Stomach (tissue), 9 donors: ENCODE measurements around the gene OR5H14. TPM values are rescaled to one million over a fixed set of nuclear protein-coding genes. Genes with fewer than 3 reads are reported as not detected.
"Not testable (repeated sequence)": the region's sequence is repeated elsewhere in the genome, so short reads cannot be mapped to it uniquely, and the experiment has no call there.

Source experiments
- DNase-seq, 2 donors: peaks; one replicate each; pipeline versions ENCODE4 v3.0.0 to v3.0.0-alpha.2; 2013 to 2019
- H3K27ac ChIP-seq, 5 donors: fragments of 200-600 bp in 4 of 5; sonication (generic) in 4 of 5; one replicate each; pipeline ENCODE4 v1.5.1; 2013 to 2019; ENCODE audit warnings: mild to moderate bottlenecking in 1 of 5, moderate library complexity in 1 of 5
- H3K27me3 ChIP-seq, 3 donors: fragments of 200-600 bp; sonication (generic); one replicate each; pipeline ENCODE4 v1.5.1; 2017 to 2019; ENCODE audit warnings: mixed run types in 1 of 3
- H3K36me3 ChIP-seq, 4 donors: fragments of 200-600 bp; sonication (generic); 1 replicate in 3 of 4; 2 replicates in 1 of 4; pipeline ENCODE4 v1.5.1; 2016 to 2019
- H3K4me1 ChIP-seq, 4 donors: fragments of 200-600 bp; sonication (generic); one replicate each; pipeline ENCODE4 v1.5.1; 2016 to 2019
- H3K4me3 ChIP-seq, 4 donors: fragments of 200-600 bp; sonication (generic) in 3 of 4; one replicate each; pipeline ENCODE4 v1.5.1; 2016 to 2019; ENCODE audit warnings: mild to moderate bottlenecking in 1 of 4
- H3K9me3 ChIP-seq, 4 donors: fragments of 200-600 bp; sonication (generic); one replicate each; pipeline ENCODE4 v1.5.1; 2016 to 2019
- EP300 ChIP-seq: sonication (generic); formaldehyde crosslinking; IDR thresholded peaks from one replicate; pipeline ENCODE4 v1.6.1; 2017; ENCODE audit warnings: antibody characterized with exemption
- POLR2A ChIP-seq, 4 donors: fragments of 450-650 bp; IDR thresholded peaks; one replicate each; pipeline ENCODE4 v1.6.1; 2016; ENCODE audit warnings: antibody characterized with exemption in 4 of 4, control low read depth in 2 of 4, mild to moderate bottlenecking in 1 of 4, moderate library complexity in 1 of 4
- POLR2AphosphoS5 ChIP-seq, 3 donors: sonication (generic); formaldehyde crosslinking; IDR thresholded peaks; one replicate each; pipeline ENCODE4 v1.6.1; 2016; ENCODE audit warnings: antibody characterized with exemption in 3 of 3
- WGBS, 5 donors: extraction: QIAGEN DNeasy Blood & Tissue Kit in 3 of 5; methylation state at CpG; one replicate each; pipeline versions ENCODE4 v1.1.5 to v1.1.7; 2013 to 2018; 5-methylcytosine and 5-hydroxymethylcytosine counted together
- intact Hi-C: fragments of 100-400 bp; cut with DNase I; formaldehyde crosslinking; loops from one replicate; pipeline ENCODE4 v1.15.1; 2023; ENCODE audit warnings: low total_unique reads
- polyA plus RNA-seq, 3 donors: library from polyadenylated mRNA; stranded (reverse); fragments of 200-250 nt; gene quantifications; one replicate each; pipeline ENCODE4 v1.2.3, GENCODE V29; 2013
- total RNA-seq, 5 donors: library from RNA; depleted of rRNA; stranded (reverse); fragments of >200 nt; gene quantifications; one replicate each; pipeline versions ENCODE4 v1.1.0 to v1.2.3, GENCODE V29; 2014 to 2016
- TF ChIP-seq, protein P1 (sequence below), 7 experiments: fragments of 450-650 bp in 4 of 7; fragments of 200-600 bp in 3 of 7; sonication (generic) in 3 of 7; IDR thresholded peaks; one replicate each; pipeline ENCODE4 v1.5.1; 2016 to 2019; ENCODE audit warnings: antibody characterized with exemption in 7 of 7, control low read depth in 2 of 7, mild to moderate bottlenecking in 1 of 7
- donor health status: healthy with polysubstance abuse.
- donor health status: Bipolar disorder and iron deficiency.
- donor health status: healthy.

OR5H14 gene
- total and polyA plus RNA-seq, 8 donors, result not detected

DNA sequence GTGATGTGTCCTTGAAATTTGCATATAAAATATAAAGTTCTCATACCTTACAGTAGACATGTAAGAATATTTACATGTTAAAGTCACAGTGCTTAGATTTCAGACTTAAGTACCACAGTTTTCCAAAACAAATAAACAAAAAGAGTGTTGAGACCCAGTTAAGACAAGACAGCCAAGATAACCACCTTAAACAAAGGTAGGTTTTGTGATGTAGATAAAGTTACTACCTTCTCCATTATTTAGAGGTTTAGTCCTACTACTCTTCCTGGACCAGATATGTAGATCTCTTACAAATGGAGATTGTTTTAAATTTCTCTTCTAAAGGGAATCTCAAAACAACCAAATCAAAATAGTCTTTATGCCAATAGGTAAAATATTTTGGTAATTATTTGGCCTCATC lies 34.9 kb downstream of the OR5H14 start:
- Histone ChIP-seq H3K4me3 (no peak overlapping the region), H3K27me3 (no peaks in the 10 kb centered on the region), H3K9me3 (no peaks in the 10 kb centered on the region), H3K36me3 (no peaks in the 10 kb centered on the region), H3K4me1 (no peaks in the 10 kb centered on the region), H3K27ac (no peak overlapping the region)
- intact Hi-C loops, result no loop called here
- TF ChIP-seq POLR2A (IDR thresholded peaks at IDR 0.05) (no peak), POLR2AphosphoS5 (IDR thresholded peaks at IDR 0.05) (no peak), EP300 (no peak)
- TF ChIP-seq, protein P1, sequence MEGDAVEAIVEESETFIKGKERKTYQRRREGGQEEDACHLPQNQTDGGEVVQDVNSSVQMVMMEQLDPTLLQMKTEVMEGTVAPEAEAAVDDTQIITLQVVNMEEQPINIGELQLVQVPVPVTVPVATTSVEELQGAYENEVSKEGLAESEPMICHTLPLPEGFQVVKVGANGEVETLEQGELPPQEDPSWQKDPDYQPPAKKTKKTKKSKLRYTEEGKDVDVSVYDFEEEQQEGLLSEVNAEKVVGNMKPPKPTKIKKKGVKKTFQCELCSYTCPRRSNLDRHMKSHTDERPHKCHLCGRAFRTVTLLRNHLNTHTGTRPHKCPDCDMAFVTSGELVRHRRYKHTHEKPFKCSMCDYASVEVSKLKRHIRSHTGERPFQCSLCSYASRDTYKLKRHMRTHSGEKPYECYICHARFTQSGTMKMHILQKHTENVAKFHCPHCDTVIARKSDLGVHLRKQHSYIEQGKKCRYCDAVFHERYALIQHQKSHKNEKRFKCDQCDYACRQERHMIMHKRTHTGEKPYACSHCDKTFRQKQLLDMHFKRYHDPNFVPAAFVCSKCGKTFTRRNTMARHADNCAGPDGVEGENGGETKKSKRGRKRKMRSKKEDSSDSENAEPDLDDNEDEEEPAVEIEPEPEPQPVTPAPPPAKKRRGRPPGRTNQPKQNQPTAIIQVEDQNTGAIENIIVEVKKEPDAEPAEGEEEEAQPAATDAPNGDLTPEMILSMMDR (IDR thresholded peaks at IDR 0.05), result no peak
- no peak for DNase-seq

DNA sequence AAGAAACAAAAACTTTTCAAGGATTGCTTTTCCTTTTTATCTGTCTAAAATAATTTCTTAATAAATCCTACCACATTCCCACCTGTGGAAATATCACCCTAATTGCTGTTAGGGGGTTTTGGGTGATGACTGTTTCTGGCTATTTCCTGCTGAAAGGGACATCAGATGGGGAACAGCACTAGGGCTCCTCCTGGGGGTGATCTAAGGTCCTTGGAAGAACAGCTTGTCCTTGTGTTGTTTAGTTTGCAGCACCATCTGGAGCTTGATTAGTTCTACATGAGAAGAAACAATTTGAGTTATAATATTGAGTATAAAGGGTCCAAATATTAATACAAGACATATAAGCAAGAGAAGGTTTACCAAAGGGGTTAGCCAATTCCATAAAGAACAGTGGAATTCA lies 37.9 kb downstream of the OR5H14 start:
- Histone ChIP-seq H3K27ac (no peak overlapping the region), H3K4me1 (no peaks in the 10 kb centered on the region), H3K36me3 (no peaks in the 10 kb centered on the region), H3K4me3 (no peak overlapping the region), H3K9me3 (no peaks in the 10 kb centered on the region), H3K27me3 (no peaks in the 10 kb centered on the region)
- intact Hi-C loops, result no loop called here
- TF ChIP-seq POLR2AphosphoS5 (IDR thresholded peaks at IDR 0.05) (no peak), EP300 (no peak), POLR2A (IDR thresholded peaks at IDR 0.05) (no peak)
- TF ChIP-seq, protein P1 (IDR thresholded peaks at IDR 0.05), result no peak
- no peak for DNase-seq

DNA sequence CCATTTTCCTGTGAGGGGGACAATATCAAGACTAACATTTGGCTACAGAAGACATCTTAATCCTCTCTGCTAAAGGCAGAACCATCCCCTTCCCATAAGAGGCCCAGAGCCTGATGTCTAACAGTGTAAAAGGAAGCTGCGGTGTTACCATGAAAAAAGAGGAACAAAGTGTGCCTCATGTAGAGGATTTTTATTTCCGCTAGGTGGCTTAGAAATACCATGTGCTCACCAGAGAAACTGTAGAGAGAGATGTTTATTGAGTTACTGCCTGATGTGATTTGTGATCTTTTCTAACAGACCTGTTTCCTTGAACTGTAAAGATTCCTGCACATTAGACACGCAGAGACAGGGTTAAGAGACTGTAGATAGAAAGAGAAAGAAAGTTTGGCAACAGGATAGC lies 41.3 kb downstream of the OR5H14 start:
- Histone ChIP-seq H3K27ac (no peak overlapping the region), H3K27me3 (no peaks in the 10 kb centered on the region), H3K9me3 (no peaks in the 10 kb centered on the region), H3K4me1 (no peaks in the 10 kb centered on the region), H3K36me3 (no peaks in the 10 kb centered on the region), H3K4me3 (no peak overlapping the region)
- peak in 1 of 2 donors; percentile 1 for DNase-seq
- TF ChIP-seq POLR2AphosphoS5 (IDR thresholded peaks at IDR 0.05) (no peak), EP300 (no peak), POLR2A (IDR thresholded peaks at IDR 0.05) (no peak)
- TF ChIP-seq, protein P1 (IDR thresholded peaks at IDR 0.05), result no peak
- WGBS, 5 donors, result 23 to 43% (median 36%) methylated on average over 3 of the region's 3 CpGs
- intact Hi-C loops, result no loop called here

DNA sequence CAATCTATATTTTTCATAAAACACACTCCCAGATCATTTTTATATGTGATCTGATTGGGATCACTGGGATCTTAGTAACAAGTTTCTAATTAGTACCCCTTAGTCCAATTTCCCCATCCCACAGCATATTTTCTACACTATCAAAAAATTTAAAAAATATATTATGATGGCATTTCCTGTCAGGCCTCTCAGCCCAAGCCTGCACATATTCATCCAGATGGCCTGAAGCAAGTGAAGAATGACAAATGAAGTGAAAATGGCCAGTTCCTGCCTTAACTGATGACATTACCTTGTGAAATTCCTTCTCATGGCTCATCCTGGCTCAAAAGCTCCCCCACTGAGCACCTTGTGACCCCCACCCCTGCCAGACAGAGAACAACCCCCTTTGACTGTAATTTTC lies 43.6 kb downstream of the OR5H14 start:
- H3K4me3 ChIP-seq, H3K36me3 ChIP-seq, intact Hi-C loops, H3K27ac ChIP-seq, H3K27me3 ChIP-seq, H3K9me3 ChIP-seq, H3K4me1 ChIP-seq, DNase-seq: not testable (repeated sequence)

DNA sequence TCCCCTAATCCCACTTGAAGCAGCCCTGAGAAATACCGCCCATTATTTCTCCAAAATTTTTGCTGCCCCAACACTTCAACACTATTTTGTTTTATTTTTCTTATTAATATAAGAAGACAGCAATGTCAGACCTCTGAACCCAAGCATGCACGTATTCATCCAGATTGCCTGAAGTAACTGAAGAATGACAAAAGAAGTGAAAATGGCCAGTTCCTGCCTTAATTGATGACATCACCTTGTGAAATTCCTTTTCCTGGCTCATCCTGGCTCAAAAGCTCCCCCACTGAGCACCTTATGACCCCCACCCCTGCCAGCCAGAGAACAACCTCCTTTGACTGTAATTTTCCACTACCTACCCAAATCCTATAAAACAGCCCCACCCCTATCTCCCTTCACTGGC lies 49.0 kb downstream of the OR5H14 start:
- H3K4me3 ChIP-seq, DNase-seq, H3K27me3 ChIP-seq, H3K4me1 ChIP-seq, H3K9me3 ChIP-seq, H3K36me3 ChIP-seq, intact Hi-C loops, H3K27ac ChIP-seq: not testable (repeated sequence)
- 78 to 89% (median 82%) methylated on average over 2 of the region's 2 CpGs for WGBS, 5 donors

DNA sequence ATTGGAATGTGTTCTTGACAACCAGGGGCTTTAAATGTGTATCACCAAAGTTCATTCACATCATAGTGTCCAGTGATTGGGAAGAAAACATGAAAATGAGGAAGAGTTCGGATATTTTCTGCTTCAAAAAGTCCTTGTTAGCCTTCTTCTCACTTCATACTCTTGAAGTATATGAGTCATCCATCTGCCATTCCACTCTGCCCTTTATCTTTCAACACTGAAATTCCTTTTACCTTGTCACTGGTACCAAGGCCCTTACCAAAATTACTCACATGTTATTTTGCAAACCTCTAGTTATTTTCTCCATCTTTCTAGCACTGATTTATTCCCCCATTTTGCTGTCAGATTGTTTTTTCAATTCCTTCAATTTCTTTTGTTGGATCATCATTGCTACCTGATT lies 51.7 kb downstream of the OR5H14 start:
- H3K36me3 ChIP-seq, result no peaks in the 10 kb centered on the region
- H3K27ac ChIP-seq, result no peak overlapping the region
- TF ChIP-seq, protein P1 (IDR thresholded peaks at IDR 0.05), result no peak
- TF ChIP-seq POLR2A (IDR thresholded peaks at IDR 0.05) (no peak), EP300 (no peak), POLR2AphosphoS5 (IDR thresholded peaks at IDR 0.05) (no peak)
- H3K27me3 ChIP-seq, result no peaks in the 10 kb centered on the region
- no peak for DNase-seq
- intact Hi-C loops, result no loop called here
- no peaks in the 10 kb centered on the region for H3K4me1 ChIP-seq
- no peak overlapping the region for H3K4me3 ChIP-seq
- 65 to 79% (median 74%) methylated on average over 1 of the region's 1 CpG for WGBS, 5 donors
- no peaks in the 10 kb centered on the region for H3K9me3 ChIP-seq
